Activated CD4-positive, alpha-beta T cell treated with anti-CD3 and anti-CD28 coated beads, Interleukin-2, amount 50 U/mL, for 48 hours (primary cell): Measurements from ENCODE around the gene TAF11.
"Not testable (repeated sequence)": the region's sequence is repeated elsewhere in the genome, so short reads cannot be mapped to it uniquely, and the experiment has no call there.

Experiments
- DNase-seq, 2 experiments: peaks; one replicate each; pipeline ENCODE4 v3.0.0-alpha.2; 2020

The TAF11 gene

DNA sequence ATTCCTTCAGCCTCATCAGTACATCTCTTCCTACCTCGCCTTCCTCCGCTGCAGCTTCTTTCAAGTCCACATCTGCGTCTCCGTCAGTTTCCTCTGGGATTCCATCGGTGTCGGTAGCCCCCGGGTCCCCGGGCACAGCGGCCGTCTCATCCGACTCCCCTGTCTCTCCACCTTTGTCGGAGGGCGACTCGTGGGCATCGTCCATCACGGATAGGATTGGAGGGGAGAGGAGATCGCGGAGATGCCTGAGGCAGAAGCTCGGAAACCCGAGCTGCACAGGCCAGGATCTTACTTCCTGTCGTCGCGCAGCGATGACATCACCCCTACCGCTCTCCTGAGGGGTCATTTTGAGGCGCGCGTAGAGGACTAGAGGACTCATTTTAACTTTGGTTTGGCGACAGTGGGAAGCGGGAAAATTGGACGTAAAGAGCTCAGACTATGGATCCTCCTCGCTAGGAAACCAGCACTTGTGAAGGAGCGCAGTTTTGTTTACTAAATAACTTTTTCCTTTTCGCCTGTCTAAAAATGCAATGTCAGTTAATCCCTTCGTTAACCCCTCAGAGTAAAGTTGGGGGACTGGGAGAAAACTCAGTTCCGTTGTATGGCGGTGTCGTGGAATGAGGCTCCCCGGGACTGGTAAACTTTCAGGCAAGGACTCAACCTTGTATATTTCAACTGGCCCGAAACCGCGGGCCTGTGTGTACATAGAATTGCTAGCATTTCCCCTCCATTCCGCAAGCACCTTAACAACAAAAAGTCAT is at the start of gene TAF11:
Gene TAF11, minus strand, starts transcription at position 290 of the 761 bp plus-strand sequence. Its CDS starts 85 bp downstream, at position 205.
- DNase-seq, result peak; percentile 91 to 93

DNA sequence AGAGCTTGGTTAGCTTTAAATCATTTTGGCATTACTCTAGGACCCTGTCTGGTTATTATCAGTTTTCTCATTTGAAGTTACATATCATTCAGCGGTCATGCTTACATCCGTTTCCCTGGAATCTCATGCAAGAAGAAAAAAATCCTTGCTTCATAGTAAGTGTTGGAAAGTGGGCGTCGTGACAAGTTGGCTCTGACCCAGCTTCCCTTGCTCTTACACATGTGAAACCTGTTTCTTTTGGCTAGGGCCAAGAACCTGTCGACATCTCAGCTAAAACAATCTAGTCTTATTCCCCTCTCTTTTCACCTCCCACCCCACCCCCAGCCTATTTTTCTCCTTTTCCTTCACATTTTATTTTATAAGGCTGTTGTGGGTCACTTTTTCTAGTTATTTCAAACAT is 46.7 kb upstream of the TAF11 start:
- DNase-seq, result no peak

DNA sequence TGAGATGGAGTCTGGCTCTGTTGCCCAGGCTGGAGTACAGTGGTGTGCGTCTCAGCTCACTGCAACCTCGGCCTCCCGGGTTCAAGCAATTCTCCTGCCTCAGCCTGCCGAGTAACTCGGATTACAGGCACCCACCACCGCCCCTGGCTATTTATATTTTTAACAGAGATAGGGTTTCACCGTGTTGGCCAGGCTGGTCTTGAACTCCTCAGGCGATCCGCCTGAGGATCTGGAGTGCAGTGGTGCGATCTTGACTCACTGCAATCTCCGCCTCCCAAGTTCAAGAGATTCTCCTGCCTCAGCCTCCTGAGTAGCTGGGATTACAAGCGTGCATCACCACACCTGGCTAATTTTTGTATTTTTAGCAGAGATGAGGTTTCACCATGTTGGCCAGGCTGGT is 44.4 kb upstream of the TAF11 start:
- not testable (repeated sequence) for DNase-seq

DNA sequence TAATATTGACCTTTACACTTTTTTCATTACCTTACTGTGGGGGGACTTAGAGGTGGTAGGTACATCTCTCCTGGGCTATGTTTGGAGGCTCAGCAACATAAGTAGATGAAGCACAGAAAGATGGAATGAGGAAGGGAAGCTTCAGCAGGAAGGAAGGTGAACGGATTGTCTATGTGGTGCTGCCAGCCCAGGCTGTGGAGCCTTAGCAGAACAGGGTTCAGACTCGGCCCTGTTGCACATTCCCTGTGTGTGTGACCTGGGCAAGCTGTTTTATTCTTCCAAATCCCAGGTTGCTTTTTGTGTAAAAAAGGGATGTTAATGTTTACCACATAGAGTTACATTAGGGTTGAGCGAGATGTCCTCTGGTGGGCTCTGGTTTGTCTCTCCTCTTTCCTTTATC is 42.4 kb upstream of the TAF11 start:
- DNase-seq, result no peak

DNA sequence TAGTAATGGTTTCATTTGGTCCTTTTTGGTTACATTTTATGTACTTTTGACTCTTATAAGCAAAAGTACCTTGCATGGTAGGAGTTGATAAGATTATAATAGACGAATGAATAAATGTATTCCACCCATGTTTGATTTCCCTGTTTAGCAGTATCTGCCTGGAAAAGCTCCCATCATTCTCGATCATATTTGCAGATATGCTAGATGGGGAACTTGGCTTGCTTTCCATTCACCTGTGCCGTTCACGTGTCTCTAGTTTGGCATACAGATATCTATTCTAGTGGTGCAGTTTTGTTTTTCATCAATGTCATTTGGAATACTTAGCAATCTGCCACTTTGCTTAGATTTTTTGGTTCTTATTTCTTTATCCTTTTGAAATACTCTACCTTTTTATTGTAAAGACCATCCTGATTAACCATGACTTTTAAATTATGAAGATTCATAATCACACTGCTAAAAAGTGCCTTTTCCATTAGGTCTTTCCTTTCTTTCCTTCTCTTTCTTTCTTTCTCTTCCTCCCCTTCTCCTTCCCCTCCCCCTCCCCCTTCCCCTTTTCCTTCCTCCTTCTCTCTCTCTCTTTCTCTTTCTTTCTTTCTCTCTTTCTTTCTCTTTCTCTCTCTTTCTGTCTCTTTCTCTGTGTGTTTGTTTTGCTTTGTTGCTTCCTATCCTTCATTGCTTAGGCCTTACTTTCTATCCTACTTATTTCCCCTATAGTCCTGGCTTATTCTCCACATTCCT is 41.6 kb upstream of the TAF11 start:
- DNase-seq, result no peak

DNA sequence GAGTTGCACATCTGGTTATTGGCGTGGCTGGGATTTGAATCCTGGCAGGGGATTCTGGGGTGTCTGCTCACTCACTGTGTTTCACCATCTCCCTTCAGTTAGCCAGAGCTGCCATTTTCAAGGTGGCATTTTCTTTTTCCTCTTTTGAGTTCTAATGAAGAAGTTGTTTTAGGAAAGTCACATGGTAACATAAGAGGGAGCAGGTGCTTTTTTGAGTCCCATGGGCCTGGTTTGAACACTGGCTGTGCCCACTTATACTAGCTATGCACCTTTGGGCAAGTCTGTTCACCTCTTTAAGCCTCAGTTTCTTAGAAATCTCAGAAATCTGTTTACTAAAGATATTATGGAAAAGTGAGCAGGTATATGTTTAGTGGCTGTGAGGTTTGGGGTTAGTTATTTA is 40.9 kb upstream of the TAF11 start:
- no peak for DNase-seq

GRCh38 chr6:34928220-34928619 is 40.4 kb upstream of the TAF11 start:
- DNase-seq, result no peak

GRCh38 chr6:34926655-34927054 is 38.8 kb upstream of the TAF11 start:
- DNase-seq, result no peak

GRCh38 chr6:34924831-34925625 is 37.2 kb upstream of the TAF11 start:
- DNase-seq, result no peak

DNA sequence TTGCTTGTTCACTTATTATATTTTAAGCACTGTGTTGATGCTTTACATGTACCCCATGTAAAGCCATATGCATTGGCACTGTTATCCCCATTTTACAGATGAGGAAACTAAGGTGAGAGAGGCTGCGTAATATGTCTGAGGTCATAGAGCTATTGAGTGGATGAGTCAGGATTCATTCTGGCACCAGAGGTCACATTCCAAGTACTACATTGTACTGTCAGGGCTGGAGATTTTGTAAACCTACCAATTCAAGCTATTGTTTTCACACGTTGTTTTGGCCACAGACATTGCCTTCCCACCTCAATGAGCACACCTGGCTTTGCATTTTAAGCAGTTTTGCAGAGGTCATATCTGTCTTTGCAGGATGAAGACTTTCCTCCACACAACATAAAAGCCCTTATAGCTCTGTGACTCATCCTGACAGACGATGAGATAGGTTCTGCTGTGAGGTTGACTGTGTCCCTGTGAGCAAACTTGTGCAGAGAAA is 34.4 kb upstream of the TAF11 start:
- no peak for DNase-seq

DNA sequence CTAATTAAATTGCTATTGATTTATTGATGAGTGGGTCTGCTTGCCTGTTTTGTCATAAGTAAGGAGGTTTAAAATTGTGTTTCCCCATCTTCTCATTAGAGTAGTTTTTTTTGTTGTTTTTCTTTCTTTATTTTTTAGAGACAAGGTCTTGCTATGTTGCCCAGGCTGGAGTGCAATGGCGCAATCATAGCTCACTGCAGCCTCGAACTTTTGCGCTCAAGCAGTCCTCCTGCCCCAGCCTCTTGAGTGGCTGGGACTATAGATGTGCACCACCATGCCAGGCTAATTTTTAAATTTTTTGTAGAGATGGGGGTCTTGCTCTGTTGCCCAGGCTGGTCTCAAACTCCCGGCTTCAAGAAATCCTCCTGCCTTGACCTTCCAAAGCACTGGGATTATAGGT is 32.3 kb upstream of the TAF11 start:
- no peak for DNase-seq

GRCh38 chr6:34919651-34920050 is 31.8 kb upstream of the TAF11 start:
- no peak for DNase-seq

DNA sequence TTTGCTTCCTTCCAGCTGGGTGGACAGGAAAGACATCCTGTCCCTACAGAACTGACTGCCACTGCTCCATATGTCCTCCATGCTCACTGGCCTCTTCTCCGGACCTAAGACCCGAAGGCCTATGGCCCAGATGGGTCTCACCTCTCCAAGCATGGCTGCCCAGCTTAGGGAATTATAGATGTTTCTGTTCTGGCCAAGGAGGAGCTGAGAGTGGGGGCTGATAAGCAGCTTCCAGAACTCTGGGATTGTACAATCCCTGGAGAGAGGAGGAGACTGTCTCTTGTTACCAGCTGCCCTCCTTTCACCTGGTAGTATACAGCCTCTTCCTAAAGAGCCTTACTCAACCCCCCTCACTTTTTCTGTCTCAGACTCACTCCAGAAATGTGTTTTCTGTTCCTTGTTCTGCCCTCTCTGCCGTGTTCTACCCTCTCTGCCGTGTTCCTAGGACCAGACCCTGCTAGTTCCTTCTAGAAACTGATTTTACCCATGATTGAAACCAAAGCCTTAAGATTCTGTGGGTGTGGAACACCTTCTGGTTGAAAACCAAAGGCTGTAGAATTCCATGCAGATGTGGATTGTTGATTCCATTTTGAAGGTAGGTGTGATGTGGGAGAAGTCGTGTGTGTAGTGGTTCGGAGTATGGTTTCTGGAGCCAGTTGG is 29.9 kb upstream of the TAF11 start:
- no peak for DNase-seq

DNA sequence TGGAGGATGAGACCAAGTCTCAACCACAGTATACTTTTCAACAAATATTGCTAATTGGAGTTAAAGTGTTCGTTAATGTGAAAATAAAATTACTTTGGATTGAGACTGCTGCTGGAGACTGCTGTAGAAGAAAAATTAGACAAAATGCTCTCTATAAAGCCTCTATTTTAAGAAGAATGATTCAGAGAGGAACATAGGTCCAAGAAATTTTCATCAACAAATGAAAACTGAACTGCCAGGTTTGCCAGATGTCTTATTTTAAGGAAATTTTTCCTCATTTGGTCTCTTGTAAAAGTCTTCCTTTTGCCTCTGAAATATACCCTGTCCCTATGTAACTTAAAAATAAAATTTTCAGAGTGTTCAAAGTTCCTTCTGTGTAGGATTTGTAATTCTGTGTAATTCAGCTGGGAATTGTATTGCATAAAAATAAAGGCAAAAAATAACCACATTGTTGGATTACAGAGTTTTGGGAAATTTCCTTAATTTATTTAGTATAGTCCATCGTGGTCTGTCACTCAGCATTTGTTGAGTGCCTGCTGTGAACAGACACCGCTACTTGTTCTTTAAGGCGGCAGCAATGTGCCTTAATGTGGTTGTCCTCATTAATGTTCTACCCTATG is 28.6 kb upstream of the TAF11 start:
- DNase-seq, result no peak

GRCh38 chr6:34914358-34914757 is 26.5 kb upstream of the TAF11 start:
- no peak for DNase-seq

- peak; percentile 7 to 33 for DNase-seq
Measured at GRCh38 chr6:34912715-34913464, 25.0 kb upstream of the TAF11 start.

GRCh38 chr6:34911822-34912221 is 24.0 kb upstream of the TAF11 start:
- DNase-seq, result no peak

GRCh38 chr6:34909320-34909883 is 21.6 kb upstream of the TAF11 start:
- DNase-seq, result no peak

GRCh38 chr6:34908194-34908593 is 20.4 kb upstream of the TAF11 start:
- DNase-seq, result no peak

DNA sequence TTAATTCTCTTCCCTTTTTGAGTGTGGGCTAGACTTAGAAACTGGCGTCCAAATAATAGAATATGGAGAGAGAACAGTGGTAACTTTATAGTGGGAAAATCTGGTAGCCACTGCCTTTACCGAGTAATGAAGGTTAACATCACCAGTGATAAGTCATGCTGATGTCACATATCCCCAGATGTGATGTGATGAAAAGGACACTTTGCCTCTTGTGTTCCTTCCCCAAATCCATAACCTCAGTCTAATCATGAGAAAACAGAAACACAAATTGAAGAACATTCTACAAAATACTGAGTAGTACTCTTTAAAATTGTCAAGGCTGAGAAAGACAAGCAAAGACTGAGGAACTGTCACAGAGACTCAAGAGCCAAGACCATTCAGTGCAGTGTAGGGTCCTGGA is 19.0 kb upstream of the TAF11 start:
- no peak for DNase-seq

DNA sequence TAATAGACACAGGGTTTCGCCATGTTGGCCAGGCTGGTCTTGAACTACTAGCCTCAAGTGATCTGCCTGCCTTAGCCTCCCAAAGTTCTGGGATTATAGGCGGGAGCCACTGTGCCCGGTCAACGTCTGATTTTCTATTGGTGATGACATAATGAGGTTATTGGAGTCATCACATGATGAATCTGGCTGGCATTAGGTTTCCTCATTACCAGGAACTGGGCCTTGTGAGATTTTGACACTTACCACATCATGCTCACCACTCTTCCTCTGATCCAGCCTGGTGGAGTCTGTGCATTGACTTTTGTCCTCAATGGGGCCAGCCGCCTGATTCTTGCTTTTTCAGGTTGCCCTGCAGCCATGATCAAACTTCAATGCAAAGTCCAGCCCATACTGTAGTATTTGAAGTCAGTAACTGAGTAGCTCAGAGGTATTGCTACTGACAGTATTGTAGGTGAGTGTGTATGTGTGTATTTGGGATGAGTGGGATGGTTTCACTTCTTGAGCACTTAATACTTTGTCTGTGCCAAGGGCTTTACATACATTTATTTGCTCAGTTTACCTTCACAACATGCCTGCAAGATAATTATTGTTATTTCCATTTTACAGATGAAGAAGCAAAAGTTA is 17.3 kb upstream of the TAF11 start:
- no peak for DNase-seq
